HG03159 (cell line): ENCODE measurements around the gene CSNK2A1.
"Not testable (repeated sequence)": the region's sequence is repeated elsewhere in the genome, so short reads cannot be mapped to it uniquely, and the experiment has no call there.

Experiments used
- ATAC-seq: cut with Tn5 transposase; IDR thresholded peaks from one replicate; pipeline ENCODE4 v1.9.1; 2021; ENCODE audit warnings: mild to moderate bottlenecking, moderate library complexity; ENCODE audit not compliant: unreplicated experiment

The CSNK2A1 gene

GRCh38 chr20:543369-544152 lies at the start of gene CSNK2A1:
CSNK2A1 (minus strand) TSS chr20:543790; CDS start chr20:508551, 35,239 bp downstream.
- ATAC-seq: peak; percentile 91

- ATAC-seq: no peak
Measured at GRCh38 chr20:592506-592905, 48.9 kb upstream of the CSNK2A1 start.

- ATAC-seq: no peak
Measured at GRCh38 chr20:591941-592340, 48.4 kb upstream of the CSNK2A1 start.

- ATAC-seq: no peak
Measured at GRCh38 chr20:588932-589672, 45.5 kb upstream of the CSNK2A1 start.

GRCh38 chr20:588476-588875 lies 44.9 kb upstream of the CSNK2A1 start:
- no peak for ATAC-seq

GRCh38 chr20:584971-585301 lies 41.3 kb upstream of the CSNK2A1 start:
- no peak for ATAC-seq

- ATAC-seq: no peak
Measured at GRCh38 chr20:584161-584970, 40.8 kb upstream of the CSNK2A1 start.

- ATAC-seq: no peak
Measured at GRCh38 chr20:582204-582603, 38.6 kb upstream of the CSNK2A1 start.

- ATAC-seq: not testable (repeated sequence)
Measured at GRCh38 chr20:578940-579690, 35.5 kb upstream of the CSNK2A1 start.

GRCh38 chr20:577167-577791 lies 33.7 kb upstream of the CSNK2A1 start:
- ATAC-seq: no peak

- ATAC-seq: no peak
Measured at GRCh38 chr20:576156-576555, 32.6 kb upstream of the CSNK2A1 start.

- no peak for ATAC-seq
Measured at GRCh38 chr20:575230-575629, 31.6 kb upstream of the CSNK2A1 start.

GRCh38 chr20:574297-574942 lies 30.8 kb upstream of the CSNK2A1 start:
- no peak for ATAC-seq

GRCh38 chr20:573414-574296 lies 30.1 kb upstream of the CSNK2A1 start:
- no peak for ATAC-seq

- no peak for ATAC-seq
Measured at GRCh38 chr20:572727-573126, 29.1 kb upstream of the CSNK2A1 start.

- no peak for ATAC-seq
Measured at GRCh38 chr20:571754-572441, 28.3 kb upstream of the CSNK2A1 start.

GRCh38 chr20:568673-569415 lies 25.3 kb upstream of the CSNK2A1 start:
- no peak for ATAC-seq
